AG04449 (cell line): Measurements from ENCODE around the gene UBE2D2.

Experiments
- CTCF ChIA-PET: fragments of 350-600 bp; formaldehyde crosslinking; extraction: SDS; loops from one replicate; lab custom pipeline; 2021; ENCODE audit warnings: antibody characterized with exemption; lab: Yijun Ruan, JAX
- POLR2A ChIA-PET: fragments of 400-600, 350-600 bp; formaldehyde crosslinking; extraction: SDS; loops from one replicate; lab custom pipeline; 2020; ENCODE audit warnings: antibody characterized with exemption, inconsistent platforms; lab: Yijun Ruan, JAX
- DNase-seq: peaks from one replicate; pipeline ENCODE4 v3.0.0-alpha.2; 2010; ENCODE audit warnings: low read depth, low spot score
- H3K4me3 ChIP-seq: 2 replicates; pipeline ENCODE4 v1.5.1; 2011; ENCODE audit warnings: low read depth, mild to moderate bottlenecking, control low read depth, low read length
- CTCF ChIP-seq: IDR thresholded peaks from one replicate; pipeline ENCODE4 v1.5.1; 2011; ENCODE audit warnings: mild to moderate bottlenecking, moderate library complexity, low read length, control low read depth, inconsistent platforms; ENCODE audit not compliant: insufficient read depth; ENCODE audit errors: missing control alignments

The UBE2D2 gene

DNA sequence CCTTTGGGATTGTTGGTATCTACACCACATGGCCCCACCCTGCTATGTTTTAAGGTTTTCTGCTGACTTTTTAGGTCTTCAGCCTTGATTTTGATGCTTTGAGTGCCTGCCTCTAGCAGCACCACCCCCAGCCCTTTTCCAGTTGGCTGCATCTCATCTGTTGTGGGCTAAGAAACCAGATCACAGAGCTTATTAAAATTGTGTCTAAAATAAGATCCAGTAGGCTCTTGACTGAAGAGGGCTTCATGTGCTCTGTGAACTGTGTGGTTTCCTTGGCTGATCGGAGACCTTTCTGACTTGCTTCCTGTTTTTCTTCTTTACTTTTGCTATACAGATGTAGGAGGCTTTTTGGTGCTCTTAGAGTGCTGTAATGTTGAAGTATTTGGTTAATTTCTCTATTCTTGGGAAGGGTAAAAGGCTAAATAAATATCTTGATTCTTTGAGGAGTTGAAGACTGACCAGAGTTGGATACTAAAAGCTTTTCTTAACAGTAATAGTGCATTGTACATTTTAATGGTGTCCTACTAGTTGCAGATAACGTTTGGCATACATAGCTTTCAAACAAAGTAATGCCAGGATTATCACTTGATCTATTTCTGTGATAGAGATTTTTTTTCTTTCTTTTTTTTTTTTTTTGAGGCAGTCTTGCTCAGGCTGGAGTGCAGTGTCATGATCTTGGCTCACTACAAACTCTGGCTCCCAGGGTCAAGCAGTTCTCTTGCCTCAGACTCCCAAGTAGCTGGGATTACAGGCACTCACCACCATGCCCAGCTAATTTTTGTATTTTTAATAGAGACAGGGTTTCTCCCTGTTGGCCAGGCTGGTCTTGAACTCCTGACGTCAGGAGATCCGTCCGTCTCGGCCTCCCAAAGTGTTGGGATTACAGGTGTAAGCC is 4.5 kb downstream of the UBE2D2 start:
- ChIA-PET POLR2A (no interaction called here), CTCF (interaction anchor here (1.1 to 5.4 kb wide), 2 partner anchors 11 to 48 kb away, joined by 3 to 38 read pairs; no protein-coding TSS in a partner anchor)
- no peak overlapping the region for H3K4me3 ChIP-seq
- no peak for DNase-seq
- no peak for TF ChIP-seq CTCF

GRCh38 chr5:139566611-139567010 is 5.5 kb downstream of the UBE2D2 start:
- TF ChIP-seq CTCF, result no peak
- no peak overlapping the region for H3K4me3 ChIP-seq
- no peak for DNase-seq
- CTCF ChIA-PET, result interaction anchor here (5.4 kb wide), 1 partner anchor 10 kb away, joined by 38 read pairs; no protein-coding TSS in a partner anchor
- POLR2A ChIA-PET, result no interaction called here

DNA sequence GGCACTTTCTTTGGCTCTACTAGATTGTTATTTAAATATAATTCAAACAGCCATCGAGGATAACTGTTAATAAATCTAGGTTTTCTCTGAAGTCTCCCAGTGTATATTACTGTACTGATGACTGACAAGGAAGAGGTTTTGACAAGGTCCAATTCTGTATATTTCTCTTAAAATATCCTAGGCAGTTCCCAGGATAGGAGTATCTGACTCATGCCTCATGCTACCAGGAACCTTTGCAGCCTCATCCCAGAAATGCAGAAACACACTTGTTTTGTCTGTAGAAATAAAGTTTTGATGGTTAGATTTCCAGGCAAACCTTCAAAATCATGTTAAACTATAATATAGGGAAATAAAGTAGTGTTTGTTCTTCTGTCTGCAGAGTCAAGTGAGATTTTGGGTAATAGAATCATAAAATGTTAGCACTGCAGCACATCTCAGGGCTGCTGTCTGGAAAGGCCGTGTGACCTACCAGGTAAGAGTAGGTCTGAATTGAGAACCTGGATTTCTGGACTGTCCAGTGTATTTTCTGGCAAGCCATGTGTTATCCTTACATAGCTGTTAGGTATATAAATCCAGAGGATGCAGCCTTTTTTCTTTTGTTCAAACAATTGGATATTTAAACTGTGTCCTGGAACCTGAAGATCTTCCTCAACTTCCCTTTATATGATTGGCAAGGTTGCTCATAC is 8.3 kb downstream of the UBE2D2 start:
- no peak overlapping the region for H3K4me3 ChIP-seq
- POLR2A ChIA-PET, result interaction anchor here (0.9 kb wide), 1 partner anchor 9 kb away, joined by 3 read pairs; no protein-coding TSS in a partner anchor
- no peak for DNase-seq
- no peak for TF ChIP-seq CTCF
- CTCF ChIA-PET, result no interaction called here

GRCh38 chr5:139571543-139571942 is 10.4 kb downstream of the UBE2D2 start:
- TF ChIP-seq CTCF, result no peak
- DNase-seq, result no peak
- CTCF ChIA-PET, result interaction anchor here (2.2 kb wide), 1 partner anchor 56 kb away, joined by 5 read pairs; no protein-coding TSS in a partner anchor
- POLR2A ChIA-PET, result no interaction called here
- no peak overlapping the region for H3K4me3 ChIP-seq

GRCh38 chr5:139571966-139572365 is 10.8 kb downstream of the UBE2D2 start:
- ChIA-PET POLR2A (interaction anchor here (1.6 kb wide), 1 partner anchor 11 kb away, joined by 6 read pairs; the partner anchor contains the start of gene UBE2D2), CTCF (interaction anchor here (1.4 to 2.2 kb wide), 2 partner anchors 9 to 55 kb away, joined by 3 to 5 read pairs; no protein-coding TSS in a partner anchor)
- no peak for TF ChIP-seq CTCF
- DNase-seq, result no peak
- H3K4me3 ChIP-seq, result no peak overlapping the region
